RWPE2 (cell line): ENCODE results near the gene HDAC3.

Experiments
- ATAC-seq: fragments of 200-7000 bp; cut with Tn5 transposase; 3 replicates; pipeline ENCODE4 v1.9.1; 2021; ENCODE audit warnings: low read depth
- DNase-seq: peaks from one replicate; pipeline ENCODE4 v3.0.0-alpha.2; 2020; ENCODE audit warnings: low spot score
- H3K27ac ChIP-seq: fragments of 450-650 bp; 2 replicates; pipeline ENCODE4 v1.5.1; 2017; ENCODE audit warnings: mild to moderate bottlenecking; ENCODE audit not compliant: poor library complexity, severe bottlenecking
- H3K27me3 ChIP-seq: fragments of 250-450 bp; sonication (Bioruptor Pico); 2 replicates; pipeline ENCODE4 v1.5.1; 2021; ENCODE audit warnings: mild to moderate bottlenecking, moderate library complexity; ENCODE audit not compliant: insufficient read depth, poor library complexity, severe bottlenecking
- H3K36me3 ChIP-seq: fragments of 250-450 bp; sonication (Bioruptor Pico); 2 replicates; pipeline ENCODE4 v1.5.1; 2020; ENCODE audit warnings: low read depth, mild to moderate bottlenecking, moderate library complexity
- H3K4me1 ChIP-seq: fragments of 250-450 bp; sonication (Bioruptor Pico); 2 replicates; pipeline ENCODE4 v1.5.1; 2021; ENCODE audit warnings: mild to moderate bottlenecking, moderate library complexity; ENCODE audit not compliant: insufficient read depth, poor library complexity, severe bottlenecking
- H3K4me3 ChIP-seq: fragments of 250-450 bp; sonication (Bioruptor Pico); 2 replicates; pipeline ENCODE4 v1.5.1; 2021; ENCODE audit warnings: mild to moderate bottlenecking, moderate library complexity; ENCODE audit not compliant: severe bottlenecking
- H3K9me3 ChIP-seq: fragments of 250-450 bp; sonication (Bioruptor Pico); 2 replicates; pipeline ENCODE4 v1.5.1; 2021; ENCODE audit warnings: mild to moderate bottlenecking, moderate library complexity; ENCODE audit not compliant: severe bottlenecking
- TF ChIP-seq, protein P1 (sequence below): fragments of 450-650 bp; IDR thresholded peaks from one replicate; pipeline ENCODE4 v1.5.1; 2017; ENCODE audit warnings: mild to moderate bottlenecking, moderate library complexity; ENCODE audit not compliant: poor library complexity, severe bottlenecking

The HDAC3 gene

DNA sequence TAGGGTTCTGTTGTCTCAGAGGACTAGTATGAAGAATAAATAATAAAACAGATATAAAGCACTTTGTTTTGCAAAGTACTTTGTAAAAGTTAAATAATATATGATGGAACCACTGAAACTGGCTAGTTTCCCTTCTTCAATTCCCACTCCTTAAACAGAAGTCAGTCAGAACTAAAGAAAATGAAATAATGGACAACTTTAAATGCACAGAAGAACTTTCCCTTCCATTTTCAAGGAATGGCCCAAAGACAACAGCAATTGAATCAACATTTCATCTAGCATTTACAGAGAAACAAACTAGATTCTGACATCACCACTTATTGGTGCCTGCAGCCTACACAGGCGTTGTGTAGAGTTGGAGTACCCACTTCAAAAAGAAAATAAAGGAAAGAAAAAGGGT, 34.0 kb downstream of the HDAC3 start:
- TF ChIP-seq, protein P1, sequence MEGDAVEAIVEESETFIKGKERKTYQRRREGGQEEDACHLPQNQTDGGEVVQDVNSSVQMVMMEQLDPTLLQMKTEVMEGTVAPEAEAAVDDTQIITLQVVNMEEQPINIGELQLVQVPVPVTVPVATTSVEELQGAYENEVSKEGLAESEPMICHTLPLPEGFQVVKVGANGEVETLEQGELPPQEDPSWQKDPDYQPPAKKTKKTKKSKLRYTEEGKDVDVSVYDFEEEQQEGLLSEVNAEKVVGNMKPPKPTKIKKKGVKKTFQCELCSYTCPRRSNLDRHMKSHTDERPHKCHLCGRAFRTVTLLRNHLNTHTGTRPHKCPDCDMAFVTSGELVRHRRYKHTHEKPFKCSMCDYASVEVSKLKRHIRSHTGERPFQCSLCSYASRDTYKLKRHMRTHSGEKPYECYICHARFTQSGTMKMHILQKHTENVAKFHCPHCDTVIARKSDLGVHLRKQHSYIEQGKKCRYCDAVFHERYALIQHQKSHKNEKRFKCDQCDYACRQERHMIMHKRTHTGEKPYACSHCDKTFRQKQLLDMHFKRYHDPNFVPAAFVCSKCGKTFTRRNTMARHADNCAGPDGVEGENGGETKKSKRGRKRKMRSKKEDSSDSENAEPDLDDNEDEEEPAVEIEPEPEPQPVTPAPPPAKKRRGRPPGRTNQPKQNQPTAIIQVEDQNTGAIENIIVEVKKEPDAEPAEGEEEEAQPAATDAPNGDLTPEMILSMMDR, result no peak
- no peak for DNase-seq
- H3K27ac ChIP-seq, result no peak overlapping the region

DNA sequence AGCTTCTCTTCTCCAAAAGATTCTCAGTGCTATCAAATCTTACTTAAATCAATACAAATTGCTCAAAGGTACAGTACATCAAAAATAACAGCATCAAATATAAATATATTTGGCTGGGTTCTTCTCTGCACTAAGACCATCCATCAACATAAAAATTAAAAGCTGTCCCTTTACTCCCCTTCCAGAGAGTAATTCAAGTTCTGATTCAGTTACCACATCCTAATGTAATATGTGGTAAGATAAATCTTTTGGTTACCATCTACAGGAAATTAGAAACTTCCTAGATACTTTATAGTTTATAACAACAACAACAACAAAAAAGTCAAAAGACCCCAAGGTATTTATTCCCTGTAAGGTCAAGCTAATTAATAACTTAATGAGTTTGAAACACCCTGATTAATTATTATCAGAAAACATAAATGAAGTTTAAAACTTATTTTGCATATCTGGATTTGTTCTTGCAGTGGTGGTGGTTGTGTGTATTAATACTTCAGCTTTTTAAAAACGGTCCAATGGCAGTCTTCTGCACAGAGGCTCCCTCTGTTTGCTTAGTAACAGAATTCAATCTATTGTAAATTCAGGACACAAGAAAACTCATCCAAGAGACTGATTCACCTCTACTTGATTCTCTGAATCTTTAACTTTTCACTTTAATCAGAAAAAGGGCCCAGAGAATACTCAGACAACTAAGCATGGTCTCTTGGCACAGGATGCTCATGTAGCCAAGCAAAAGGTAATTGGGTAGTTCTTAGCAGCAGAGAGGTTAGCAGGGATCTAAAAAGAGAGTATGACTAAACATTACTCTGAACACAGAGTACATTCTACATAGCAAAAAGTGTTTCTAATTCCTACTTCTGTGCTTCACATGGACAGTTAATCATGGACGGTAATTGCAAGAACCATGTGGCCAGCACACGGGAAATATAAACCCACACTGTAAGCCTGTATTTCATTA, 38.0 kb downstream of the HDAC3 start:
- Histone ChIP-seq H3K4me3 (no peak overlapping the region), H3K4me1 (peaks cover 18% of the 10 kb centered on the region), H3K36me3 (peaks cover 58% of the 10 kb centered on the region), H3K27ac (no peak overlapping the region), H3K27me3 (no peaks in the 10 kb centered on the region), H3K9me3 (no peaks in the 10 kb centered on the region)
- ATAC-seq (peak; percentile 60), DNase-seq (no peak)
- TF ChIP-seq, protein P1, result no peak

More for the DNA sequence above, 34.0 kb downstream of the HDAC3 start:
- ATAC-seq, result no peak
- H3K36me3 ChIP-seq, result peaks cover 43% of the 10 kb centered on the region
- H3K27me3 ChIP-seq, result no peaks in the 10 kb centered on the region
- H3K4me3 ChIP-seq, result no peak overlapping the region
- no peaks in the 10 kb centered on the region for H3K9me3 ChIP-seq
- peaks cover 57% of the 10 kb centered on the region for H3K4me1 ChIP-seq

DNA sequence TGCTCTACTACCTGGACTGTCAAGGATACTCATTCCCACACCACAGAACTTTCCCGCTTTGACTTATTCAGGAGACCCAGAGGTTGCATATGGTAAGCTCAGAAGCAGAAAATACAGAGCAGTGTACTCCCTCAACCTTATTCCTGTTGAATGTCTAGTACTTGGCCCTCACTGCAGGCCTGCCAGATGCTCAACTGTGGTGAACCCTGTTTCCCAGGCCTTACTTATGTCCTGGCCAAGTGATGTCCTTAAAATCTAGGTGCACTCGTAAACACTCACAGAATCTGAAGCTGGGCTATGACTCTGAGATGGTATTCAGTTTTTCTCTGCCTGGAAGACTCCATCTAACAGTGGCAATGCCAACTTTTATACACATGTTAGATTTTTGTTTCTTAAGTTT, 38.8 kb downstream of the HDAC3 start:
- H3K9me3 ChIP-seq, result no peaks in the 10 kb centered on the region
- ATAC-seq (peak; percentile 17; the same call in 1 of the 3 replicates), DNase-seq (no peak)
- TF ChIP-seq, protein P1, result no peak
- H3K27me3 ChIP-seq, result no peaks in the 10 kb centered on the region
- H3K27ac ChIP-seq, result peak overlapping the region; percentile 11
- H3K36me3 ChIP-seq, result peaks cover 58% of the 10 kb centered on the region
- H3K4me1 ChIP-seq, result peaks cover 10% of the 10 kb centered on the region
- H3K4me3 ChIP-seq, result no peak overlapping the region

DNA sequence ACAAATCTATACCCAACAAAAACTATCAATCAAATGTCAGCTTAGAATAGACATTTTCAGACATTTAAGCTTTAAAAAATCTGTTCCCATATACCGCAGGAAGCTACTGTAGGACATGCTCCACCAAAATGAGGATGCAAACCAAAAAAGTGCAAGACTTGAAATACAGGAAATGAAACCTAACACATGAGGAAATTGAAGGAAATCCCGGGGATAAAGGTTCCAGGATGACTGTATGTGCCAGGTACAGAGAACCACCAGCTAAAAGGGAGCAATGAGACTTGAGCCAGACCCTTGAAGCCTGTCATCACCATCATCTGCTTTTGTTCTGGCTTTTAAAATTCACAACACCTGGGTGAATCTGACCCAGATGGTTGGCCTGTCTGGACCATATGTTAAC, 39.3 kb downstream of the HDAC3 start:
- TF ChIP-seq, protein P1, result no peak
- Histone ChIP-seq H3K27ac (peak overlapping the region; percentile 11), H3K4me3 (no peak overlapping the region), H3K27me3 (no peaks in the 10 kb centered on the region), H3K9me3 (no peaks in the 10 kb centered on the region), H3K36me3 (peaks cover 58% of the 10 kb centered on the region), H3K4me1 (peaks cover 7% of the 10 kb centered on the region)
- no peak for DNase-seq
- peak; percentile 33; the same call in 2 of the 3 replicates for ATAC-seq

DNA sequence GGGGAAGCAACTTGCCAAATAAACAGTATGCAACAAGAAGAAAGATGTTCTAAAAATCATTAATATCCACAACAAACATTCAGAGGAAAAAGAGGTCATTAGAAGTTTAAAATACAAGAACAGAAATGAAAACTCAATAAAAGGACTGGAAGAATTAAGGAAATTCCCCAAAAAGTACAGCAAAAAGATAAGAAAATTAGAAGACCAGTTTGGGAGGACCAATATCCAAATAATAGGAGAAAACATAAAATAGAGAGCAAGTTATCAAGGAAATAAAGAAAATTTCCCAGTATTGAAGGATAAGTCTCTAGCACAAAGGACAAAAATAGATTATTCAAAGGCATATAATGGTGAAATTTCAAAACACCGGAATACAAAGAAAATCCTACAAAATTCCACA, 39.8 kb downstream of the HDAC3 start:
- H3K4me1 ChIP-seq, result peaks cover 7% of the 10 kb centered on the region
- ATAC-seq (no peak), DNase-seq (no peak)
- no peak overlapping the region for H3K4me3 ChIP-seq
- TF ChIP-seq, protein P1, result no peak
- H3K36me3 ChIP-seq, result peaks cover 60% of the 10 kb centered on the region
- peak overlapping the region; percentile 11 for H3K27ac ChIP-seq
- H3K27me3 ChIP-seq, result no peaks in the 10 kb centered on the region
- no peaks in the 10 kb centered on the region for H3K9me3 ChIP-seq
